Peyer's patch (tissue), 4 donors: Measurements from ENCODE around the gene CD81. TPM values are rescaled to one million over a fixed set of nuclear protein-coding genes. Genes with fewer than 3 reads are reported as not detected.
A peak's percentile ranks its signal among the peaks of the same experiment; 100 is the strongest.

ENCODE experiments used
- DNase-seq, 3 donors: peaks; one replicate each; pipeline ENCODE4 v3.0.0-alpha.2; 2017 to 2019
- H3K27ac ChIP-seq, 4 donors: fragments of 200-600 bp; sonication (generic); one replicate each; pipeline ENCODE4 v1.5.1; 2016 to 2019
- H3K27me3 ChIP-seq, 2 donors: fragments of 200-600 bp; sonication (generic); one replicate each; pipeline ENCODE4 v1.5.1; 2019
- H3K36me3 ChIP-seq, 3 donors: fragments of 200-600 bp; sonication (generic); one replicate each; pipeline ENCODE4 v1.5.1; 2016 to 2019
- H3K4me1 ChIP-seq, 4 donors: fragments of 200-600 bp; sonication (generic); one replicate each; pipeline ENCODE4 v1.5.1; 2016 to 2019
- H3K4me3 ChIP-seq, 4 donors: fragments of 200-600 bp; sonication (generic); 1 replicate in 3 of 4; 2 replicates in 1 of 4; pipeline ENCODE4 v1.5.1; 2016 to 2019; ENCODE audit warnings: mild to moderate bottlenecking in 1 of 4
- H3K9me3 ChIP-seq, 4 donors: fragments of 200-600 bp; sonication (generic); one replicate each; pipeline ENCODE4 v1.5.1; 2016 to 2019; ENCODE audit warnings: mild to moderate bottlenecking in 1 of 4
- POLR2A ChIP-seq, 2 donors: fragments of 450-650 bp; IDR thresholded peaks; one replicate each; pipeline ENCODE4 v1.5.1; 2017; ENCODE audit warnings: antibody characterized with exemption in 2 of 2, mild to moderate bottlenecking in 2 of 2, moderate library complexity in 2 of 2
- total RNA-seq, 4 donors: library from RNA; depleted of rRNA; stranded (reverse); fragments of >200 nt; gene quantifications; one replicate each; pipeline ENCODE4 v1.1.0, GENCODE V29; 2016
- TF ChIP-seq, protein P1 (sequence below), 6 experiments: fragments of 450-650 bp in 4 of 6; fragments of 200-600 bp in 2 of 6; sonication (generic) in 1 of 6; IDR thresholded peaks; one replicate each; pipeline ENCODE4 v1.5.1; 2017 to 2019; ENCODE audit warnings: antibody characterized with exemption in 6 of 6, mild to moderate bottlenecking in 3 of 6, moderate library complexity in 1 of 6

CD81 gene
- total RNA-seq, 4 donors from 2014 or later, result 49.2 to 124 (median 100) TPM

GRCh38 chr11:2394818-2395105, 17.7 kb downstream of the CD81 start:
- peaks cover 0 to 47% (median 26%) of the 10 kb centered on the region in 4 donors for H3K4me1 ChIP-seq
- peak overlapping the region in 2 of 4 donors; percentile 16 to 77 for H3K27ac ChIP-seq

GRCh38 chr11:2395211-2395730, 18.2 kb downstream of the CD81 start:
- H3K4me3 ChIP-seq, result no peak overlapping the region
- H3K4me1 ChIP-seq, result peaks cover 0 to 42% (median 23%) of the 10 kb centered on the region in 4 donors
- peaks cover 0 to 53% (median 0%) of the 10 kb centered on the region in 3 donors for H3K36me3 ChIP-seq
- no peak for DNase-seq
- H3K27ac ChIP-seq, result peak overlapping the region in 2 of 4 donors; percentile 16 to 77
- TF ChIP-seq, protein P1, sequence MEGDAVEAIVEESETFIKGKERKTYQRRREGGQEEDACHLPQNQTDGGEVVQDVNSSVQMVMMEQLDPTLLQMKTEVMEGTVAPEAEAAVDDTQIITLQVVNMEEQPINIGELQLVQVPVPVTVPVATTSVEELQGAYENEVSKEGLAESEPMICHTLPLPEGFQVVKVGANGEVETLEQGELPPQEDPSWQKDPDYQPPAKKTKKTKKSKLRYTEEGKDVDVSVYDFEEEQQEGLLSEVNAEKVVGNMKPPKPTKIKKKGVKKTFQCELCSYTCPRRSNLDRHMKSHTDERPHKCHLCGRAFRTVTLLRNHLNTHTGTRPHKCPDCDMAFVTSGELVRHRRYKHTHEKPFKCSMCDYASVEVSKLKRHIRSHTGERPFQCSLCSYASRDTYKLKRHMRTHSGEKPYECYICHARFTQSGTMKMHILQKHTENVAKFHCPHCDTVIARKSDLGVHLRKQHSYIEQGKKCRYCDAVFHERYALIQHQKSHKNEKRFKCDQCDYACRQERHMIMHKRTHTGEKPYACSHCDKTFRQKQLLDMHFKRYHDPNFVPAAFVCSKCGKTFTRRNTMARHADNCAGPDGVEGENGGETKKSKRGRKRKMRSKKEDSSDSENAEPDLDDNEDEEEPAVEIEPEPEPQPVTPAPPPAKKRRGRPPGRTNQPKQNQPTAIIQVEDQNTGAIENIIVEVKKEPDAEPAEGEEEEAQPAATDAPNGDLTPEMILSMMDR (IDR thresholded peaks at IDR 0.05), result no peak
- no peak for TF ChIP-seq POLR2A (IDR thresholded peaks at IDR 0.05)
- H3K27me3 ChIP-seq, result no peaks in the 10 kb centered on the region
- no peaks in the 10 kb centered on the region for H3K9me3 ChIP-seq

More at GRCh38 chr11:2394818-2395105, 17.7 kb downstream of the CD81 start:
- Histone ChIP-seq H3K36me3 (peaks cover 0 to 53% (median 0%) of the 10 kb centered on the region in 3 donors), H3K4me3 (no peak overlapping the region), H3K9me3 (no peaks in the 10 kb centered on the region), H3K27me3 (no peaks in the 10 kb centered on the region)
- DNase-seq, result no peak
- TF ChIP-seq, protein P1 (IDR thresholded peaks at IDR 0.05), result no peak
- TF ChIP-seq POLR2A (IDR thresholded peaks at IDR 0.05), result no peak

- no peak overlapping the region for H3K27ac ChIP-seq
- no peak for DNase-seq
- no peaks in the 10 kb centered on the region for H3K27me3 ChIP-seq
- H3K9me3 ChIP-seq, result no peaks in the 10 kb centered on the region
- no peak overlapping the region for H3K4me3 ChIP-seq
- TF ChIP-seq, protein P1 (IDR thresholded peaks at IDR 0.05), result no peak
- no peak for TF ChIP-seq POLR2A (IDR thresholded peaks at IDR 0.05)
- H3K36me3 ChIP-seq, result peaks cover 0 to 53% (median 0%) of the 10 kb centered on the region in 3 donors
- peaks cover 0 to 36% (median 24%) of the 10 kb centered on the region in 4 donors for H3K4me1 ChIP-seq
Observed at GRCh38 chr11:2395856-2396255, 18.7 kb downstream of the CD81 start.

- Histone ChIP-seq H3K27me3 (no peaks in the 10 kb centered on the region), H3K27ac (no peak overlapping the region), H3K36me3 (peaks cover 0 to 53% (median 0%) of the 10 kb centered on the region in 3 donors), H3K4me1 (peaks cover 0 to 37% (median 25%) of the 10 kb centered on the region in 4 donors), H3K9me3 (no peaks in the 10 kb centered on the region), H3K4me3 (no peak overlapping the region)
- no peak for DNase-seq
- TF ChIP-seq POLR2A (IDR thresholded peaks at IDR 0.05), result no peak
- TF ChIP-seq, protein P1 (IDR thresholded peaks at IDR 0.05), result no peak
Observed at GRCh38 chr11:2396471-2396870, 19.4 kb downstream of the CD81 start.

DNA sequence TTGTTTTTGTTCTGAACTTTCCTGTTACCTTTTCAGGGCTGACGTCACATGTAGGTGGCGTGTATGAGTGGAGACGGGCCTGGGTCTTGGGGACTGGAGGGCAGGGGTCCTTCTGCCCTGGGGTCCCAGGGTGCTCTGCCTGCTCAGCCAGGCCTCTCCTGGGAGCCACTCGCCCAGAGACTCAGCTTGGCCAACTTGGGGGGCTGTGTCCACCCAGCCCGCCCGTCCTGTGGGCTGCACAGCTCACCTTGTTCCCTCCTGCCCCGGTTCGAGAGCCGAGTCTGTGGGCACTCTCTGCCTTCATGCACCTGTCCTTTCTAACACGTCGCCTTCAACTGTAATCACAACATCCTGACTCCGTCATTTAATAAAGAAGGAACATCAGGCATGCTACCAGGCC, 19.9 kb downstream of the CD81 start:
- no peaks in the 10 kb centered on the region for H3K9me3 ChIP-seq
- peaks cover 0 to 42% (median 26%) of the 10 kb centered on the region in 4 donors for H3K4me1 ChIP-seq
- H3K27ac ChIP-seq, result no peak overlapping the region
- H3K36me3 ChIP-seq, result peaks cover 0 to 50% (median 0%) of the 10 kb centered on the region in 3 donors
- DNase-seq, result no peak
- TF ChIP-seq, protein P1 (IDR thresholded peaks at IDR 0.05), result no peak
- no peak for TF ChIP-seq POLR2A (IDR thresholded peaks at IDR 0.05)
- no peaks in the 10 kb centered on the region for H3K27me3 ChIP-seq
- no peak overlapping the region for H3K4me3 ChIP-seq
